WTC11 (cell line): ENCODE results near the gene CCL4. TPM values are rescaled to one million over a fixed set of nuclear protein-coding genes. Genes with fewer than 3 reads are reported as not detected.

Experiments
- ATAC-seq: fragments of 200-7000 bp; cut with Tn5 transposase; 2 replicates; pipeline ENCODE4 v1.10.0; 2021; ENCODE audit warnings: mild to moderate bottlenecking, moderate library complexity
- CTCF ChIA-PET: fragments of 300-600 bp; sonication (Branson Sonifier 250); formaldehyde crosslinking; loops from one replicate; lab custom pipeline; 2021; ENCODE audit warnings: antibody characterized with exemption; lab: Charles Lee
- POLR2A ChIA-PET: fragments of 350-600 bp; sonication (Branson Sonifier 250); formaldehyde crosslinking; loops from one replicate; lab custom pipeline; 2021; ENCODE audit warnings: antibody characterized with exemption; lab: Charles Lee
- DNase-seq: peaks from one replicate; pipeline ENCODE4 v3.0.0; 2021; ENCODE audit warnings: low spot score
- H3K27ac Mint-ChIP-seq: 2 replicates; pipeline ENCODE4 v1.8.0; 2021; ENCODE audit warnings: mixed read lengths
- H3K27me3 Mint-ChIP-seq: 2 replicates; pipeline ENCODE4 v1.8.0; 2021; ENCODE audit warnings: low read depth, mild to moderate bottlenecking, moderate library complexity, mixed read lengths
- H3K36me3 Mint-ChIP-seq: 2 replicates; pipeline ENCODE4 v1.8.0; 2021; ENCODE audit warnings: mixed read lengths
- H3K4me1 Mint-ChIP-seq: 2 replicates; pipeline ENCODE4 v1.8.0; 2022; ENCODE audit warnings: mixed read lengths
- H3K4me3 Mint-ChIP-seq: 2 replicates; pipeline ENCODE4 v1.8.0; 2021; ENCODE audit warnings: mild to moderate bottlenecking, moderate library complexity, mixed read lengths
- H3K9me3 Mint-ChIP-seq: 2 replicates; pipeline ENCODE4 v1.8.0; 2021; ENCODE audit warnings: mixed read lengths
- AFF4 ChIP-seq: sonication (generic); formaldehyde crosslinking; IDR thresholded peaks from 2 replicates; pipeline ENCODE4 v1.8.1; 2023; ENCODE audit warnings: mild to moderate bottlenecking, missing genetic modification reagents, borderline replicate concordance
- ATF2 ChIP-seq: sonication (generic); formaldehyde crosslinking; IDR thresholded peaks from 2 replicates; pipeline ENCODE4 v1.8.1; 2022; ENCODE audit warnings: low read depth, missing genetic modification reagents, borderline replicate concordance
- NR1H2 ChIP-seq: sonication (generic); formaldehyde crosslinking; IDR thresholded peaks from 2 replicates; pipeline ENCODE4 v1.9.0; 2021; ENCODE audit warnings: mild to moderate bottlenecking, moderate library complexity, missing genetic modification reagents
- NR3C1 ChIP-seq: sonication (generic); formaldehyde crosslinking; conservative IDR thresholded peaks from 2 replicates; pipeline ENCODE4 v1.8.1; 2023; ENCODE audit warnings: low read depth, mild to moderate bottlenecking, missing genetic modification reagents
- USF1 ChIP-seq: sonication (generic); formaldehyde crosslinking; IDR thresholded peaks from 2 replicates; pipeline ENCODE4 v1.8.0; 2022; ENCODE audit warnings: mild to moderate bottlenecking, missing genetic modification reagents
- ZNF425 ChIP-seq: fragments of 250-450 bp; sonication (Bioruptor Pico); conservative IDR thresholded peaks from 2 replicates; pipeline ENCODE4 v1.9.0; 2021; ENCODE audit warnings: mild to moderate bottlenecking
- total RNA-seq: library from RNA; stranded (reverse); gene quantifications from 3 replicates; pipeline ENCODE4 v1.2.3, GENCODE V29; 2021
- TF ChIP-seq, protein P1 (sequence below): sonication (generic); formaldehyde crosslinking; IDR thresholded peaks from 2 replicates; pipeline ENCODE4 v1.8.1; 2022; ENCODE audit warnings: mild to moderate bottlenecking, moderate library complexity, missing genetic modification reagents

CCL4 gene
- total RNA-seq, 1 experiment from 2014 or later = 0.48 TPM

- TF ChIP-seq, protein P1, sequence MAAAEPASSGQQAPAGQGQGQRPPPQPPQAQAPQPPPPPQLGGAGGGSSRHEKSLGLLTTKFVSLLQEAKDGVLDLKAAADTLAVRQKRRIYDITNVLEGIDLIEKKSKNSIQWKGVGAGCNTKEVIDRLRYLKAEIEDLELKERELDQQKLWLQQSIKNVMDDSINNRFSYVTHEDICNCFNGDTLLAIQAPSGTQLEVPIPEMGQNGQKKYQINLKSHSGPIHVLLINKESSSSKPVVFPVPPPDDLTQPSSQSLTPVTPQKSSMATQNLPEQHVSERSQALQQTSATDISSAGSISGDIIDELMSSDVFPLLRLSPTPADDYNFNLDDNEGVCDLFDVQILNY (CRISPR knock-in tag) = no peak
- no peak for TF ChIP-seq NR3C1 (CRISPR knock-in tag)
- no peak for TF ChIP-seq ATF2 (CRISPR knock-in tag)
Measured at GRCh38 chr17:36066365-36066985, 37.2 kb upstream of the CCL4 start (continued).

DNA sequence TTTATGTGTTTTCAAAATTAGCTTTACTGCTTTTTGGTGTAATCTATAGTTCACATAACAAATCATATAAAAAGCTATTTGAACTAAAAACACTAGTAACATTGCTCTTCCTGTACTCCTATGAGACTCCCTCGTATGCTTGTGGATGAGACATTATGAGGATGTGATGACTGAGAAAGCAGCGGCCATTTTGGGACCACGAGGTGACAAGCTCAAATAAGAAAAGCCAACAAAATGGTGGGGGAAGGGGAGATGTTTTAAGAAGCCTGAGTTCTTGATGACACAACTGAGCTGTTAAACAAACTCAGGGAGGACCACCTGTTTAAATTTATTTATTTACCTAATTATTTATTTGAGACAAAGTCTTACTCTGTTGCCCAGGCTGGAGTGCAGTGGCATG is 35.1 kb upstream of the CCL4 start:
- H3K4me3 Mint-ChIP-seq = no peak overlapping the region
- H3K27me3 Mint-ChIP-seq = peaks cover 4% of the 10 kb centered on the region
- peaks cover 15% of the 10 kb centered on the region for H3K9me3 Mint-ChIP-seq
- POLR2A ChIA-PET = no interaction called here
- TF ChIP-seq ZNF425 (no peak), NR1H2 (CRISPR knock-in tag) (no peak)
- TF ChIP-seq, all 79 proteins: peak for 0
- no peaks in the 10 kb centered on the region for H3K36me3 Mint-ChIP-seq
- no peak for ATAC-seq
- CTCF ChIA-PET = interaction anchor here (0.7 to 7.0 kb wide), 6 partner anchors 59 to 726 kb away, joined by 3 to 159 read pairs (median 5); partner anchors contain the start of gene CCL16
- H3K27ac Mint-ChIP-seq = no peak overlapping the region
- peaks cover 5% of the 10 kb centered on the region for H3K4me1 Mint-ChIP-seq
- DNase-seq = no peak

GRCh38 chr17:36069136-36069535 is 34.5 kb upstream of the CCL4 start:
- no peak for TF ChIP-seq AFF4
- TF ChIP-seq, protein P1 (CRISPR knock-in tag) = no peak
- no peak for TF ChIP-seq USF1 (CRISPR knock-in tag)
- TF ChIP-seq, all 79 proteins: peak for 0
- Mint-ChIP-seq H3K4me3 (no peak overlapping the region), H3K27ac (no peak overlapping the region; the same call in 1 of the 2 replicates), H3K9me3 (peaks cover 15% of the 10 kb centered on the region), H3K27me3 (peaks cover 4% of the 10 kb centered on the region), H3K4me1 (peaks cover 5% of the 10 kb centered on the region), H3K36me3 (no peaks in the 10 kb centered on the region)
- ChIA-PET POLR2A (no interaction called here), CTCF (interaction anchor here (0.9 to 7.0 kb wide), 5 partner anchors 60 to 121 kb away, joined by 3 to 159 read pairs (median 6); partner anchors contain the start of gene CCL16)
- no peak for ATAC-seq
- no peak for DNase-seq
